Smooth muscle cell of the pulmonary artery (primary cell): ENCODE results near the gene EDIL3. TPM values are rescaled to one million over a fixed set of nuclear protein-coding genes. Genes with fewer than 3 reads are reported as not detected.

Experiments used
- total RNA-seq: library from RNA; depleted of rRNA; stranded (reverse); fragments of >200 nt; gene quantifications from 2 replicates; pipeline ENCODE4 v1.2.3, GENCODE V29; 2014

The EDIL3 gene
- total RNA-seq: 324 and 430 TPM in 2 replicates

GRCh38 chr5:84384604-84385575 lies at the start of gene EDIL3:
EDIL3 (minus strand) TSS chr5:84384880; CDS start chr5:84384374, 506 bp downstream.

